Testis (tissue), 2 donors: ENCODE measurements around the gene CDC42SE1.

Experiments used
- CTCF ChIP-seq, 3 experiments: fragments of 450-650 bp in 2 of 3; fragments of 200-600 bp in 1 of 3; sonication (generic) in 1 of 3; IDR thresholded peaks; one replicate each; pipeline ENCODE4 v1.5.1; 2016 to 2019; ENCODE audit warnings: antibody characterized with exemption in 3 of 3, mild to moderate bottlenecking in 2 of 3, moderate library complexity in 1 of 3
- POLR2A ChIP-seq: fragments of 450-650 bp; IDR thresholded peaks from one replicate; pipeline ENCODE4 v1.6.1; 2017; ENCODE audit warnings: antibody characterized with exemption, mild to moderate bottlenecking, moderate library complexity

DNA sequence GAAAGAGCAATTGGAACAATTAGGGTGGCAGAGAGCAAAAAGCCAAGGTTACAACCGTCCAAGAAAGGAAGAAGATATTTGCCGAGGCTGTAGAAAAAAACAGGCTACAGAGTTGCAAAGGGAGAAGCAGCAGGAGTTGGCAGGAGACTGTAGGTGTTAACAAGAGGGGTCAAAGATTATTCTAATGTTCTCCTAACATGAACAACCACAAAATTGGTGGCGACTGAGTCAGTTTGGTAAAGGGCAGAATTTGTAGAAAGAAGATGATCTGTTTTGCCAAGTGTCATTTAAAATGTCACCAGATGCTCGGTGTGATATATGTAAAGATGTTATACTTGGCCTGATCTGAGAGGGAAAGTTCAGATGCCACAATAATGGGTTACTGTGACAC is 51.6 kb downstream of the CDC42SE1 start:
- no peak for TF ChIP-seq CTCF (IDR thresholded peaks at IDR 0.05)
- no peak for TF ChIP-seq POLR2A
